ENCODE results near the gene UBE2D2.
A peak's percentile ranks its signal among the peaks of the same experiment; 100 is the strongest.
"Not testable (repeated sequence)": the region's sequence is repeated elsewhere in the genome, so short reads cannot be mapped to it uniquely, and the experiment has no call there.

The UBE2D2 gene

GRCh38 chr5:139560752-139561654 is at the start of gene UBE2D2:
UBE2D2 (plus strand) TSS chr5:139561339; CDS start chr5:139561792, 453 bp downstream.
- DNase-seq (ENCODE audit: low read depth in 2 of 2): peak; percentile 92 to 96

GRCh38 chr5:139512786-139513390 is 48.3 kb upstream of the UBE2D2 start:
- DNase-seq (ENCODE audit: low read depth in 2 of 2): no peak

- peak; percentile 56 to 67 for DNase-seq (ENCODE audit: low read depth in 2 of 2)
Observed at GRCh38 chr5:139513434-139513833, 47.7 kb upstream of the UBE2D2 start.

- DNase-seq (ENCODE audit: low read depth in 2 of 2): no peak
Observed at GRCh38 chr5:139513852-139514485, 47.2 kb upstream of the UBE2D2 start.

- no peak for DNase-seq (ENCODE audit: low read depth in 2 of 2)
Observed at GRCh38 chr5:139514486-139514856, 46.7 kb upstream of the UBE2D2 start.

GRCh38 chr5:139517683-139518564 is 43.2 kb upstream of the UBE2D2 start:
- peak; percentile 87 to 89 for DNase-seq (ENCODE audit: low read depth in 2 of 2)

GRCh38 chr5:139523635-139524445 is 37.3 kb upstream of the UBE2D2 start:
- DNase-seq (ENCODE audit: low read depth in 2 of 2): no peak

GRCh38 chr5:139524446-139524845 is 36.7 kb upstream of the UBE2D2 start:
- DNase-seq (ENCODE audit: low read depth in 2 of 2): no peak

- DNase-seq (ENCODE audit: low read depth in 2 of 2): no peak
Observed at GRCh38 chr5:139524940-139525585, 36.1 kb upstream of the UBE2D2 start.

- DNase-seq (ENCODE audit: low read depth in 2 of 2): not testable (repeated sequence)
Observed at GRCh38 chr5:139525586-139526308, 35.4 kb upstream of the UBE2D2 start.

GRCh38 chr5:139526309-139527089 is 34.6 kb upstream of the UBE2D2 start:
- not testable (repeated sequence) for DNase-seq (ENCODE audit: low read depth in 2 of 2)

GRCh38 chr5:139527090-139527470 is 34.1 kb upstream of the UBE2D2 start:
- not testable (repeated sequence) for DNase-seq (ENCODE audit: low read depth in 2 of 2)

- not testable (repeated sequence) for DNase-seq (ENCODE audit: low read depth in 2 of 2)
Observed at GRCh38 chr5:139527896-139528467, 33.2 kb upstream of the UBE2D2 start.

GRCh38 chr5:139528695-139529094 is 32.4 kb upstream of the UBE2D2 start:
- DNase-seq (ENCODE audit: low read depth in 2 of 2): not testable (repeated sequence)

GRCh38 chr5:139530079-139530478 is 31.1 kb upstream of the UBE2D2 start:
- DNase-seq (ENCODE audit: low read depth in 2 of 2): not testable (repeated sequence)

GRCh38 chr5:139531772-139532169 is 29.4 kb upstream of the UBE2D2 start:
- no peak for DNase-seq (ENCODE audit: low read depth in 2 of 2)

- DNase-seq (ENCODE audit: low read depth in 2 of 2): peak in 1 of 2 donors; percentile 33
Observed at GRCh38 chr5:139543423-139543991, 17.6 kb upstream of the UBE2D2 start.

- not testable (repeated sequence) for DNase-seq (ENCODE audit: low read depth in 2 of 2)
Observed at GRCh38 chr5:139546593-139546992, 14.5 kb upstream of the UBE2D2 start.
